NCI-H2196 (cell line): ENCODE data around the gene NEGR1.

Source experiments
- DNase-seq: peaks from one replicate; lab custom pipeline; 2025; ENCODE audit not compliant: unreplicated experiment; lab: John Stamatoyannopoulos, UW

Gene NEGR1

DNA sequence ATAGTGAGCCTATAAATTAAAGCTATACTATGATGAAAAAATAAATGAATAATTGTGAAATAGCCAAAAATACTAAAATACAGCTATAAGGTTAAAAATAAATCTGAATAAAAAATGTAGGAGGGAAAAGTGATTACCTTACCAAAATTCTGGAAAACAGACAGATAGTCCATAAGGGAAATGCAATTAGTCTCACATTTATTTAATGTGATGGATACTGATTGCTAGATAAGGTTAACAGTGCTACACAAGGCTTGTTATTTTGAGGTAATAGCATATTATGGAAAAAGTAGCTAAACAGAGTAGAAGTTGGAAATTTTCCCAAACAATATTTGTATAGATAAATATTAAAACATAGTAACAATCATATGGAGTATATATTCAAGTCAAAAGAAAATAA is 413.0 kb downstream of the NEGR1 start:
- no peak for DNase-seq

DNA sequence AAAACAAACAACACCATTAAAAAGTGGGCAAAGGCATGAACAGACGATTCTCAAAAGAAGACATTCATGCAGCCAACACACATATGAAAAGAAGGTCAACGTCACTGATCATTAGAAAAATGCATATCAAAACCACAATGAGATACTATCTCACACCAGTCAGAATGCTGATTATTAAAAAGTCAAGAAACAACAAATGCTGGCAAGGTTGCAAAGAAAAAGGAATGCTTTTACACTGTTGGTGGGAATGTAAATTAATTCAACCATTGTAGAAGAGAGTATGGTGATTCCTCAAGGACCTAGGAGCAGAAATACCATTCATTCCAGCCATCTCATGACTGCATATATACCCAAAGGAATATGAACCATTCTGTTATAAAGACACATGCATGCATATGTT is 419.6 kb downstream of the NEGR1 start:
- no peak for DNase-seq

DNA sequence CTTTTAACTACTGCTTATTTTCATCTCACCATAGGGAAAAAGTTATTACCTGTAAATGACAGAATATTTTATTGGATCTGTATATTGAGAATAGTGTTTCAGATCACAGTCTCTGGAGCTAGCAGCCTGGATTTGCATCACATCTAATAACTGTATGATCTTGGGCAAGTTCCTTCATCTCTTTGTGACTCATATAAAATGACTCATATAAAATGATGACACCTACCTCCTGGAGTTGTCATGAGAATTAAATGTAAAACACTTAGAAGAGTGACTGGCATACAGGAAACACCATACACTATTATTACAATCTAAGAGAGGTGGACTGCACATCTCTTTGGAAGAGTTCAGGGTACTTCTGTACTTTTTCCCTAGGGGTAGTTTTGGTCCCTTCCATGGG is 421.3 kb downstream of the NEGR1 start:
- DNase-seq, result no peak

DNA sequence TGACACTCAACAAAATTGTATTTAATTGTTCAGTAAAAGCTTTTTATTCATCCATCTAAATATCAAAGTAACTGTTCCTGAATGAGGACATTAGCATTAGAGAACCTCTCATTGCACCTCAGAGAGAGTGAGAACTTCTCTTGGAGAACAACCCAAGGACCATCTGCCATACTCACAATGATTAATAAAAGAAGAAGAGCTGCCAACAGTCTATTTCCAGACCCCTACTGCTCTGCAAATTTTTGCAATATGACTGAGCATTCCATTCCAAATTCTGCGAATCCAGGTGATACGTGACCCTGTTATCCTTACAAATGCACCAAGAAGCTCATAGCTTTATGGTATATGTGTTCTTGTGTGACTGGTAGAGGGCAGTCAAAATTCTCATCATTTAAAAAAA is 422.5 kb downstream of the NEGR1 start:
- no peak for DNase-seq

DNA sequence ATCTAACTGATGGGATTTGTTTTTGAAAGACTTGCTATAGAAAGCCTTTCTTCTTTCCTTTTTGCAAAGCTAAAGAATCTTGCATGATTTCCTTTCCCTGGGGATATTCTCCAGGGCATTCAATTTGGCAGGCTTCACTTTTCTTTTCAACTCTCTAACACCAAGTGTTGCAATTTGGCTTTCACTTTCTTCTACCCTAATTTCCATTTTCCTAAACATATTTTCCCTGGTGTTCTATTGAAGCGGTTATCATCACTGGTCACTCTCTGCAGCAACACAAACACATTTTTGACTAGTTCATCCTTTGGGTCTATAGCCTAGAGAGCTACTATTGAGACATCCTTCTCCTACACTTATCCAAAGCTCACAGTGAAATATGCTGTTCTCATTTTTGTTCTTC is 424.5 kb downstream of the NEGR1 start:
- no peak for DNase-seq

DNA sequence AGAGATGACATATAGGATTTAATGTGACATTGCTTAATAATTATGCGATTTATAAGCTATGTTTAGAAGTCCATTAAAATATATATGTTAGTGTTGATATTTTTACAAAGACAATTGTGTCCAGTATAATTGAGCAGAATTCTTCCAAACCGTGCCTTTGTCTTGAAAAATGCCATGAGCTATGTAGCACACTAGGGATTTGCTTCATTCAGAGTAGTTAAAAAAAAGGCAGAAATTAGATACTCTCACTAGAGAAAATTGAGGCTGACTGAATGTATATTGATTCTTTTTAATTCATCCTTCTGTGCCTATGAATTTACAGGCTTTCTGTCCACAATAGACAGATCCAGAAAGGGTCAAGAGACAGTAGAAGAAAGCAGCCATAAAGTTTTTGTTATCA is 429.0 kb downstream of the NEGR1 start:
- no peak for DNase-seq

DNA sequence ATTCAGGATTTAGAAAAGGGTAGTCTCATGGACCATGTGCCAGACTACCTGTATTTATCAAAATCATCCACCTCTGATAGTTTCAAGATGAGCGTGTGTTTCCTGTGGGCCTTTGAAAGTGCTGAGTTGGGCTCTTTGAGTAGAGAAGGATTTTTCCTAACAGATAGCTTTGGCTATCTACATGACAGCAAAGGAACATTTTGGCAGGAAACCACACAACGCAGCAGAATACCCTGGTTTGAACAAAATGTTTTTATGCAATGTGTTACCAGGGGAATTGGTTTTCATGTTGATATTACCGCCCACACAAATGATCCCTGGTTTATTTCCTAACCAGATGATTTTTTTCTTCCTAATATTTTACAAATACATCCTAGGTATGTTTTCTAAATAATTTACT is 431.4 kb downstream of the NEGR1 start:
- no peak for DNase-seq

DNA sequence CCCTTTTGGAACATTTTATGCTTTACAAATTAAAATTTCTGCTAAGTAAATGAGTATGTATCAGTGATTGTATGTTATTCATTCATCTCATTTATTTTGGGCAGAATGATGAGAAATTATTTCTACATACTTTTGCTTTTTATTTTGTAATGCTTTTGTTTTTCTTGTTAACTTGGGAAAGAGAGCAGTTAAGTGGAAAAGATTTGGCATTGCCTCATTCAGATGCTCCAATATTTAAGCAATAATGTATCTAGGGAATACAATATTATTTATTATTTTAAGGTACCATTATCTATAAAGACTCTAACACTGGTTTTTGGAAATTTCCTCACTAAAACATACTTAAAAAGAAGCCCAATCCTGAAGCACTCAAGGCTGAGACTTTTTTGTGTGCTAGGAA is 431.8 kb downstream of the NEGR1 start:
- no peak for DNase-seq

DNA sequence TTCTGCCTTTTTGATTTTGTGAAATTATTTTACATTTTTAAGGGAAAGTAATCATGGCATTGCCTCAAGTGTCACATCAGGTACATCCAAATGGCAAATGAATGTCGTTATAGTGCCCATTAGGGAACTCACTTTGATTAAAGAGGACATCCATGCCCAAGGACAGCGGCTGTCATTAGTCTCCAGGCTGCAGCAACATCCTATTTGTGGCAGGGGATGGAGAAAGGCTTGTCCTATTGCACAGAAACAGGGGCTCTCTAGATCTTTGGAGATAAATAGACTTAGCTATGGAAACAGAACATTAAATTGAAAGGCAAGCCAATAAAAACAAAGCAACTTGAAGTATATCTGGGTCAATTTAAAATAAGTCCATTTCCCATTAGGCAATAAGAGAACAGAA is 439.3 kb downstream of the NEGR1 start:
- no peak for DNase-seq

DNA sequence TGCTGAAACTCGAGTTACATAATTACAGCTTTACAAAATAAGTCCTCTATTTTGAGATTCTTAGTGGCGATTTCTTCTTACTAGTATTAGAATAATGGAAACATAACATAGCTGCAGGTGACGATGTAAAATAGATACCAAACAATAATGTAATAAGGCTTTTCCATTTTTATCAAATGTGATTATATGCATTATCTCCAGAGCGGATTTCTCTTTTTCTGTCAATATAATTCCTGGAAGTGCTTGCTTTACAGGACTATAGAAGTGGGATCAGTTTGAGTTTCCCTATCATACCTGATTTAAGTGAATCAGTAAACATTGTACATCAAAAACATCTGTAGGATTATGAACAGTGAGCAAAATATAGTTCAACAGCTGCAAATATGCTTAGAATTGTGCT is 442.5 kb downstream of the NEGR1 start:
- DNase-seq, result no peak

DNA sequence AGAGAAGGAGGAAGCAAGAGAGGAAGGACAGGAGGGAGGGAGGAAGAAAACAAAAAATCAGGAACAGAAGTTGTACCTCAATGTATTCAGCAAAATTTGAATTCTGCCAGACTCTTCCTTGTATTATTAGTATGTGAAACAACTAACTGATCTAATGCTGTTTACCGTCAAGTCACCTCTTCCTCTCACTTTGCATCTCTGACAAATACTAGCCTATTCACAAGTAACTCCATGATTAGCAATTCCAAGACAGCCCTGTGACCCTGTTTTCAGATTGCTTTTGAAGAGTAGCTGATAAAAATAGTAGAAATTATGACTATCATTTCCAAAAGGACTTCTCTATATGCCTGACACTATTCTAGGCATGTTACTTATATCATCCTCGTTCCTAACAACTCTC is 445.4 kb downstream of the NEGR1 start:
- no peak for DNase-seq

DNA sequence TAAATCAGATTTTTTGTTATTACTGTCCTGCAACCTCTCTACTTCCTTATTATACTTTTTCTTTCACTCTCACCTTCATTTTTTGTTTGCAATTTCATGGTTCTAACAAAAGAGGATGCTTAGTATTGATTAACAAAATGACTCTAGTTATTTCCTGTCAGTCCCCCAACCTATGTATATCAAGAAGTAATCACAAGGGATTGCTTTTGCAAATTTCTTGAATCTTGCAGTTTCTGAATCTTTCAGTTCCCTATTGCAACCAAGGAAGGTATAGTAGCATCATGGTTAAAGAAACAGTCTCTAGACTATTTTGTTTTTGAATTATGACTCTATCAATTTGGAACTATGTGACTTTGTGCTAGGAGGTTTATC is 446.9 kb downstream of the NEGR1 start:
- no peak for DNase-seq

DNA sequence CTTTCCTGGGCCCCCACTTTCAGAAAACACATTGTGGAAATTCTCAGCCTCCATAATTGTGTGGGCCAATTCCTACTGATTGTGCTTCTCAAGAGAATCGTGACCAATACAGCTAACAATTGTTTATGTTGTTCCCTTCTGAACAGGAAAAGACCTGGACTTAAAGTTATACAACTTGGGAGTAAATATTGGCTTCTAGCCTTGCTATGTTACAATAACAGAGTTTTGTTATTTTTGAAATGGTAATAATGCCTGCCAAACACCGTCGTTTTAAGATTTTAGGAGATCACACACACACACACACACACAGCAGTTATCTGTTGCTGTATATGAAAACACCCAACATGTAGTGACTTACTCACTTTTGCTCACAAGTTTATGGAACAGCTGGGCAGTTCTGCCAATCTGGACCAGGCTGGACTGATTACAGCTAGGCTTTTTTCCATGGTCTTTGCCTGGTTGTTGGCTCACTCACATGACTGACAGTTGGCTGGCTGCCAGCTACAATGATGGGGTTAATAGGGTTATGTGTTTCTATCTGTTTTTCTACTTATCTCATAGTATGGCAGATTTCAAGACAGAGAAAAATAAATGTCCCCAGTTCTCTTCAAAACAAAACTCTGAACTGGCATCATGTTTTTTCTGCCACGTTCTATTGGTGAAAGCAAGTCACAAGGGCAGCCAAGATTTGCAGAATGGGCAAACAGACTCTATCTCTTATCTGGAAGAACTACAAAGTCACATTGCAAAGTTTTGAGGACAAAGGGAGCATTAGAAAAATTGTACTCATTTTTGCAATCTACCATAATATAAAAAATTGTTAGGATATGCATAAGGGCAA is 447.5 kb downstream of the NEGR1 start:
- DNase-seq, result no peak

DNA sequence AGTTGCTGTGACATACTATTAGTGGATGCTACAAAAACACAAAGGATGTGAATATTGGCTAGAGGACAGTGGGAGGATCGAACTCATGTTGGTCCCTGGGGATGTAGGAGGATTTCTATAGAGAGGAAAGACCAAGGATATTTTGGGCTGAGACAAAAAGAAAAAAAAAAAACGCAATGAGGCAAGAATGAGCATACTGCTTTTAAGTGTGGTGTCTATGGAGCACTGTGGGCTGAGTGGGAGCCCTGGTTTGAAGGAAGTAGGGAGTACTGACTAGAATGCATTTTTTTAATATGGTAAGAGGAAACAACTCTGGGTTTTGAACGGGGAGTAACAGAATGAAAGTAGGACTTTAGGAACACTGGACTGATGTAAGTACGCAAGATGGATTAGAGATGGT is 450.7 kb downstream of the NEGR1 start:
- DNase-seq, result no peak

DNA sequence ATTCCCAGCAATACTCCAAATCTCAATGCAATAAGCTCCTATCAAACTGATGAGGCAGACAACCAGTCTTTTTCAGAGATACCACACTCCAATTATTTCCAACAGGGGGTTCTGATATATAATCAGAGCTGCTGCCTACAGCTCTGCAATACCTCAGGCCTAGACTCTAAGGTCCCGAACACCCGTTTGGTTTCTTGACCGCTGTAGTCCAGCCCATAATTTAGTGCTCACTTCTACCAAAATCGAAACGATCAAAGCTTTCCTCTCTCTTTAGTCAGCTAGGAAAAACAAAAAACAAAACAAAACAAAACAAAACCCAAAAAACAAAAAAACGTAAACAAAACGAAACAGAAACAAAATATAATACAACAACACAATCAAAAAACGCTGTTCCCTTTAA is 453.0 kb downstream of the NEGR1 start:
- no peak for DNase-seq

DNA sequence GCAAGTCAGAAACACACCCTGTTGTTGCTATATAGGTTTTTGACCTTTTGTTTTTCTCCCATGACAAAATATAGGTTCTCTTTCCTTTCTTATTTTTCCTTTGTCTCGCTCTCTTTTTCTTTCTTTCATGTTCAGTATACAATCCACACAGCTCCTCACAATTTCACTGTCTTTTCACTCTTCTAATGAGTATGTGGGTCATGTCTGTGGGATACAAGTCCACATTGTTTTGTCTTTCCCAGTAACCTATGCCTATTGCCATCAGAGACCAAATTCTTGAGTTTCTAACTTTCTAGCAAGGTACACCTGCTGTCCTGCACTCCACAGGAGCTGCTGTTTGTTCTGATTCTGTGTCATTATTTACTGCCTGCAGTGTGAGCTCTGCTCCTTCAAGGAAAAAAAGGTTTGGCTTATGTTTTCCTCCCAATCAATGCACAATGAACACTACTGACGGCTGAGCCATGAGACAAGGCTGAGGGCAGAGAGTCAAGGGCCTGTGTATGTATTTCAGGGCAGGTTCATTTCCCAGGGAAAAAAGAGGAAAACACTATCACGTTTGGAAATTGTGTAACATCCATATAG is 453.8 kb downstream of the NEGR1 start:
- DNase-seq, result no peak

DNA sequence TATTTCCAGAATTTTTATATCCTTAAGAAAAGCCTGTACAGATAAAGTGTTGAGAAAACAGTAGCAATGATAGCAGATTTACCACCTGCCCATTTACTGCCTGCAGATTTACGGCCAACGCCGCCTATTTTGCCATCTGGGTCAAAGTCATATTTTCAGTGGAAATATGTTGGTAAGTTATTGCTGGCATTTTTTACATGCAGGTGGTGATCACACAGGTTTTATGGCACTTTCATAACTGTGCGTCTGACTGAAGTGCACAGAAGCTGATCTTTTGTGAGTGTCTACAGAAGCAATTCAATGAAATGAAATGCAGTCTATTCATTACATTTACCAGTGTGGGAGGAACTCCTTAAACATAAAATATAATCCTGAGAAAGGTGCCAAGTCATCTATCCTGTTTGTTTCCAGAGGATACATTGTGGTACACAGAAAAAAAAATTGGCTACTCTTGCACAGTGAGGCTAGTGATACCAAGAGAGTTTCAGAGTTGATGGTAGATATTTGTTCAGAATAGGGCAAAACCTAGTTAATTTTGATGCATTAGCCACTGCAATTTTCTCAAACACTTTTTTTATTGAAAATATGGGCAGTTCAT is 458.5 kb downstream of the NEGR1 start:
- DNase-seq, result no peak

DNA sequence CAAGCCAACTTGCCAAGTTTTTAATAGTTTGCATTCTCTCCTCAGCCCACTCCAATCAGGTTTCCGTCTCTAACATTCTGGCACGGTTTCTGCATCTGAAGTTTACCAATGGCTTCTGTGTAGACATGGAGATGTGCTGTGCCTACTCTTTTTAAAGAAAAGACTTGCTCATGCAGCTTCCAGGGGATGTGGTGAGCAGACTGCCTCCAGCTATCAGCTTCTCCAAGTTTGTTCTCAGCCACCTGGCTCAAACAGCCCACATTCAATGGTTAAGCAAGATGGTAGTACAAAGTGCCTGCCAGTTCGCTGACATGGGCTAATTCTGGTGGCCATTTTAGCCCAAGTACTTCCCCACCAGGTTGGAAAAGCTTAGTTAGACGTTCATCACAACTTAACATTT is 465.3 kb downstream of the NEGR1 start:
- DNase-seq, result no peak

DNA sequence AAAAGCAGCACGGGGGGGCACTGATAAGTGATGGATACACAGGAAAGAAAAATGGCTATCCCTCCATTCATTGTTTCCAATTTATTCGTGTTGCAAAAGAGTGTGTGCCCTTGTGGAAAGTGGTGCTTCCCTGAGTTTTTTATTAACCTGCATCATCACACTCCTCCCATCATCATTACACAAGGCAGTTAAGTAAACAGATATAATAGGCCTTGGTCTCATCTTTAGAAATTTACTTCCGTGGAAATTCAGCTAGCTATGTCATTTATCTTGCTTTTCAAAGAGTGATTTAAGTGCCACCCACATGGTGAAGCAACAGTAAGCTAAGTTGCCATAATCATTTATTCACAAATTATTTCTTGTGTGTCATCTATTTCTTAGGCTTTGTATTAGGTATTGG is 473.3 kb downstream of the NEGR1 start:
- no peak for DNase-seq

DNA sequence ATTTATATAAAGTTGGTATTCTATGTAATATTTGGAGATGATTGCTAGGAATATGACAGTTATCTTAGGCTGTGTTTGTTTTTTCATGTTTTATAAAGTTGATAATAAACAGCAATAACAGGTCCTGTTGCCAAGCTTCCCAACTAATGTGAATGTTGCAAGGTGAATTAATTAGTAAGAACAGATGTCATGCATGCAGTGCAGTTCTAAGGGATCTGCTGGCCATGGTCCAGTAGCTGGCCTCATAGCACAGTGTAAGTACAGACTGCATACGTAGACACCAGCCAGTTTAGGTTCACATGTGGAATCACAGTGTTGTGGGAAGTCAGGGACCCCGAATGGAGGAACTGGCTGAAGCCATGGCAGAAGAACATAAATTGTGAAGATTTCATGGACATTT is 478.2 kb downstream of the NEGR1 start:
- DNase-seq, result no peak

DNA sequence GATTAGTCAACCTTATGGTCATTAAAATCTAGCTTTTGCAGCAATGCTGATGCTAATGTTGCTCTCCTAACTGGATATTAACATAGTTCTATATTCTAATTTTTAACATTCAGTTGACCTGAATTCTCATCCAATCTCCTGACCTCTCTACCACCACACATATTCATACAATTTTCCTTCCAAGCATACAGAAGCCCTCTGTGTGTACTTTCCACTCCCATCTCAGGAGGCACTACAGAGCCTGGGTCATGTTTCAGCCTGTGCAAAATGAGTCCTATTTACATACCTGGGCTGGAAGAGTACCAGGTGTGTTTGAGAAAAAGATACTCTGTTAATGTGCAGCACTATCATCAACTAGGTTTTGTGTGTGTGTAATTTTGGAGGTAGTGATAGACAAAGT is 486.3 kb downstream of the NEGR1 start:
- DNase-seq, result peak; percentile 6

DNA sequence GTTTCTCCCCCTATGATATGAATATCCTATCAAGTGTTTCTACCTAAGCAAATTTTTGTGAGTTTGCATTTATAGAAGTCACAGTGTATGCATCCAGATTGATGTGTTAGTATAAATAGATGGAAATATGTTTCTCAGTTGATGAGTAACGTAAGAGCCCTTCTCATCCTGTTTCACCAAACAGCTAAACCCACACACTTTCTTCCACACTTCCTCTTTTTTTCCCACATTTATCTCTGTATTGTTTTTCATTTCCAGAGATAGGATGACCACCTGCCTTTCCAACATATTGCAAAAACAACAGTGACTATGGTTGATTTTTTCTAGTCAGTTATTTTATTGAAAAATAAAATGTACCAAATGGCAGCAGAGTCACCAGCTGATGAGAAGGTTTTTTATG is 490.1 kb downstream of the NEGR1 start:
- no peak for DNase-seq

DNA sequence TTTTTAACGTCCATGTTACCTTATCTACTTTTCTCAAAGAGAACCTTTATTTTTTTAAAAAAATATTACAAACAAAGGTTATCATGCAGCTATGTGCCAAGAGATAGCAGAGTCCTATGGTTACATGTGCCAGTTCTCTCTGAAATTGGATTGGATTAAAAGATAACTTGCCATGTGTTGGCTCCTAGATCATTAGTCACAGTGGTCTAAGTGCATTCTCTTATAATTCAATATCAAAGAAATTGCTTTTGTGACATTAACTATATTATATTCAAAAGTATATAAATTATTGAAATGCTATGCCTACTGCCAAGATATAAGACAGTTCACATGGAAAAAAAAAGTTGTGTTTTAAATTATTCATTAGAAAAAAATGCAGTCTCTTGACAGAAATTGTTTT is 494.2 kb downstream of the NEGR1 start:
- no peak for DNase-seq
